Measurements from ENCODE around the gene DDX43.

GRCh38 chr6:73369563-73369962, 25.1 kb upstream of the DDX43 start, which contains the start of gene OOEP:
- TF ChIP-seq CTCF (conservative IDR thresholded peaks at IDR 0.05; ENCODE audit: low read length) (no peak), EZH2phosphoT487 (IDR thresholded peaks at IDR 0.05; ENCODE audit: borderline replicate concordance) (no peak)

Data from Loucy (cell line).